Fibroblast of lung (primary cell): ENCODE results near the gene AKR7A3. TPM values are rescaled to one million over a fixed set of nuclear protein-coding genes. Genes with fewer than 3 reads are reported as not detected.

Source experiments
- DNase-seq, 2 donors: peaks; one replicate each; pipeline versions ENCODE4 v3.0.0 to v3.0.0-alpha.2; 2010; ENCODE audit warnings: low read depth in 2 of 2
- H2AFZ ChIP-seq: 2 replicates; pipeline ENCODE4 v1.5.1; 2012; ENCODE audit warnings: low read length, control low read depth, inconsistent platforms
- H3K27ac ChIP-seq: 2 replicates; pipeline ENCODE4 v1.5.1; 2011; ENCODE audit warnings: low read length, control low read depth; ENCODE audit not compliant: insufficient read depth
- H3K27me3 ChIP-seq: 2 replicates; pipeline ENCODE4 v1.5.1; 2011; ENCODE audit warnings: mild to moderate bottlenecking, low read length; ENCODE audit not compliant: control insufficient read depth, insufficient read depth
- H3K36me3 ChIP-seq: 2 replicates; pipeline ENCODE4 v1.5.1; 2011; ENCODE audit warnings: low read length; ENCODE audit not compliant: control insufficient read depth, insufficient read depth
- H3K4me1 ChIP-seq: 2 replicates; pipeline ENCODE4 v1.5.1; 2011; ENCODE audit warnings: low read length; ENCODE audit not compliant: control insufficient read depth, insufficient read depth; ENCODE audit errors: extremely low read depth
- H3K4me2 ChIP-seq: 2 replicates; pipeline ENCODE4 v1.5.1; 2011; ENCODE audit warnings: low read length, control low read depth; ENCODE audit not compliant: insufficient read depth; ENCODE audit errors: extremely low read depth
- H3K4me3 ChIP-seq, 4 experiments: fragments of 200-600 bp in 1 of 4; sonication (generic) in 1 of 4; replicated peaks in 1 of 4; 2 replicates each; pipeline ENCODE4 v1.5.1; 2011 to 2016; ENCODE audit warnings: low read length in 4 of 4, low read depth in 3 of 4, mild to moderate bottlenecking in 3 of 4, control low read depth in 2 of 4, inconsistent platforms in 1 of 4, mixed read lengths in 1 of 4; ENCODE audit not compliant: insufficient read depth in 1 of 4; ENCODE audit errors: control extremely low read depth in 1 of 4
- H3K79me2 ChIP-seq: 2 replicates; pipeline ENCODE4 v1.5.1; 2012; ENCODE audit warnings: mild to moderate bottlenecking, low read length, inconsistent platforms; ENCODE audit not compliant: control insufficient read depth, insufficient read depth
- H3K9ac ChIP-seq: 2 replicates; pipeline ENCODE4 v1.5.1; 2011; ENCODE audit warnings: mild to moderate bottlenecking, low read length, control low read depth; ENCODE audit not compliant: insufficient read depth
- H3K9me3 ChIP-seq: 2 replicates; pipeline ENCODE4 v1.5.1; 2012; ENCODE audit warnings: low read depth, low read length; ENCODE audit not compliant: control insufficient read depth, insufficient read depth
- H4K20me1 ChIP-seq: 2 replicates; pipeline ENCODE4 v1.5.1; 2011; ENCODE audit warnings: low read length; ENCODE audit not compliant: control insufficient read depth, insufficient read depth; ENCODE audit errors: extremely low read depth
- CTCF ChIP-seq, 2 donors: IDR thresholded peaks in 1 of 2; conservative IDR thresholded peaks in 1 of 2; 1 replicate in 1 of 2; 2 replicates in 1 of 2; pipeline ENCODE4 v1.5.1; 2011 to 2012; ENCODE audit warnings: low read length in 2 of 2, control low read depth in 1 of 2, inconsistent platforms in 1 of 2, low read depth in 1 of 2, mild to moderate bottlenecking in 1 of 2
- EZH2 ChIP-seq: IDR thresholded peaks from 2 replicates; pipeline ENCODE4 v1.5.1; 2012; ENCODE audit warnings: low read length, control low read depth, mild to moderate bottlenecking; ENCODE audit errors: missing control alignments
- polyA plus RNA-seq, 2 donors: library from polyadenylated mRNA; depleted of rRNA in 1 of 2; stranded (reverse) in 1 of 2; unstranded in 1 of 2; fragments of >200 nt; gene quantifications; 2 replicates each; pipeline ENCODE4 v1.2.1, GENCODE V29; 2011 to 2012; ENCODE audit warnings: missing spikeins in 1 of 2
- total RNA-seq: library from RNA; depleted of rRNA; stranded (reverse); fragments of >200 nt; gene quantifications from 2 replicates; pipeline ENCODE4 v1.2.1, GENCODE V29; 2014

The AKR7A3 gene
- total and polyA plus RNA-seq, 2 donors (not counting 1 experiment from before 2014, with no cell fraction given): 0.12 to 0.33 TPM

- Histone ChIP-seq H3K27me3 (no peaks in the 10 kb centered on the region), H3K9me3 (no peaks in the 10 kb centered on the region), H3K4me1 (no peaks in the 10 kb centered on the region), H3K4me3 (no peak overlapping the region), H3K27ac (no peak overlapping the region), H3K79me2 (no peaks in the 10 kb centered on the region), H2AFZ (no peak overlapping the region), H3K4me2 (no peak overlapping the region), H3K9ac (no peak overlapping the region), H3K36me3 (peaks cover 13% of the 10 kb centered on the region), H4K20me1 (no peaks in the 10 kb centered on the region)
- no peak for TF ChIP-seq CTCF (conservative IDR thresholded peaks at IDR 0.05 in 1 of 2, IDR thresholded peaks at IDR 0.05 in 1 of 2; ENCODE audit: low read depth in 1 of 2, low read length in 2 of 2)
- no peak for TF ChIP-seq EZH2
- no peak for DNase-seq
Observed at GRCh38 chr1:19331262-19331878, 42.8 kb upstream of the AKR7A3 start.

- H3K36me3 ChIP-seq: peaks cover 14% of the 10 kb centered on the region
- H3K4me1 ChIP-seq: no peaks in the 10 kb centered on the region
- DNase-seq: no peak
- no peak overlapping the region for H3K9ac ChIP-seq
- no peak overlapping the region for H2AFZ ChIP-seq
- H3K9me3 ChIP-seq: no peaks in the 10 kb centered on the region
- H4K20me1 ChIP-seq: no peaks in the 10 kb centered on the region
- no peak overlapping the region for H3K4me3 ChIP-seq
- no peak overlapping the region for H3K4me2 ChIP-seq
- no peaks in the 10 kb centered on the region for H3K27me3 ChIP-seq
- no peak for TF ChIP-seq CTCF (conservative IDR thresholded peaks at IDR 0.05 in 1 of 2, IDR thresholded peaks at IDR 0.05 in 1 of 2; ENCODE audit: low read depth in 1 of 2, low read length in 2 of 2)
- TF ChIP-seq EZH2: no peak
- H3K27ac ChIP-seq: no peak overlapping the region
- H3K79me2 ChIP-seq: no peaks in the 10 kb centered on the region
Observed at GRCh38 chr1:19330449-19331135, 42.0 kb upstream of the AKR7A3 start.

- H2AFZ ChIP-seq: no peak overlapping the region
Observed at GRCh38 chr1:19329611-19330010, 41.0 kb upstream of the AKR7A3 start.

More at GRCh38 chr1:19329611-19330010, 41.0 kb upstream of the AKR7A3 start:
- Histone ChIP-seq H4K20me1 (no peaks in the 10 kb centered on the region), H3K4me2 (no peak overlapping the region), H3K79me2 (no peaks in the 10 kb centered on the region), H3K9me3 (no peaks in the 10 kb centered on the region), H3K4me1 (no peaks in the 10 kb centered on the region), H3K4me3 (no peak overlapping the region), H3K36me3 (peaks cover 14% of the 10 kb centered on the region), H3K9ac (no peak overlapping the region), H3K27me3 (no peaks in the 10 kb centered on the region), H3K27ac (no peak overlapping the region)
- TF ChIP-seq CTCF (conservative IDR thresholded peaks at IDR 0.05 in 1 of 2, IDR thresholded peaks at IDR 0.05 in 1 of 2; ENCODE audit: low read depth in 1 of 2, low read length in 2 of 2) (no peak), EZH2 (no peak)
- no peak for DNase-seq
